NCI-H69 (cell line): ENCODE results near the gene MMP17.

Experiments used
- DNase-seq: peaks from one replicate; lab custom pipeline; 2025; lab: John Stamatoyannopoulos, UW

Gene MMP17

DNA sequence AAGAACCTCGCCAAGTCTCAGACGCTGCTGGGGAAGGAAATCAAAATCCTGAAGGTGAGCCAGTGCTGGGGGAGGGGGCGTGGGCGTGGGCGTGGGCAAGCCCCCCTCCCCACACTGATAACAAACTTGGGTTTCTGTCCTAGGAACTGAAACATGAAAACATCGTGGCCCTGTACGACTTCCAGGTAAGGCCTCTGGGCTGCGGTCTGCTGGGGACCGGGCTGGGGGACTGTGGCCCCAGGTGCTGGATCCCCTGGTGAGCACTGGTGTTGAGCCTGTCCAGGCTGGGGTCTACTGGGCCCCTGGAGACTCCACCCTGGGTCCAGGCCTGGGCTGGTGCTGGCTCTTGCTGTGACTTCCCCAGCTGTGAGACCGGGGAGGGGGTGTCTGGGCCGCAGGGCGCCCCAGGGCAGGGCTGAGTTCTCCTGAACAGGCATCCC is 67.5 kb downstream of the MMP17 start:
- DNase-seq = no peak

GRCh38 chr12:131896080-131896810 is 68.1 kb downstream of the MMP17 start:
- DNase-seq = peak; percentile 91

- DNase-seq = no peak
Observed at GRCh38 chr12:131896811-131897270, 68.6 kb downstream of the MMP17 start.

GRCh38 chr12:131897276-131897675 is 69.1 kb downstream of the MMP17 start:
- DNase-seq = no peak

DNA sequence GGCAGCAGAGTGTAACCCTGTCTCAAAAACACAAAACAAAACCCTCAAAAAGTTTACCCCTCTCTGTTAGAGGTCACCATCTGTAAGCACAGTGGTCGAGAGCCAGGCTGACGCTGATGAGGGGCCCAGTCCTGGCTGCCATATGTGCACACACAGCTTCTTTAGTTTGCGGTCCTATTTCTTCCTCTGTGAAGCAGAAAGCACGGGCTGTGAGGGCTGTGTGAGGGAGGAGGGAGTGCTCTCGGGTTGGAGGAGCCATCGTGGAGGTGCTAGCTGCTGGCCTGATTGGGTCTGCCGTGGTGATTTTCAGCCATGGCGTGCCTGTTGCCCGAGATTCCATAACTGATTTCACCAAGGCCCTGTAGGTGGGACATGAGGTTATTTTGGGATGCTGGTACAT is 69.7 kb downstream of the MMP17 start:
- DNase-seq = no peak

- peak; percentile 10 for DNase-seq
Observed at GRCh38 chr12:131900397-131900796, 72.2 kb downstream of the MMP17 start.
